Measurements from ENCODE around the gene ELP5.

Gene ELP5, protein sequence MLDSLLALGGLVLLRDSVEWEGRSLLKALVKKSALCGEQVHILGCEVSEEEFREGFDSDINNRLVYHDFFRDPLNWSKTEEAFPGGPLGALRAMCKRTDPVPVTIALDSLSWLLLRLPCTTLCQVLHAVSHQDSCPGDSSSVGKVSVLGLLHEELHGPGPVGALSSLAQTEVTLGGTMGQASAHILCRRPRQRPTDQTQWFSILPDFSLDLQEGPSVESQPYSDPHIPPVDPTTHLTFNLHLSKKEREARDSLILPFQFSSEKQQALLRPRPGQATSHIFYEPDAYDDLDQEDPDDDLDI

DNA sequence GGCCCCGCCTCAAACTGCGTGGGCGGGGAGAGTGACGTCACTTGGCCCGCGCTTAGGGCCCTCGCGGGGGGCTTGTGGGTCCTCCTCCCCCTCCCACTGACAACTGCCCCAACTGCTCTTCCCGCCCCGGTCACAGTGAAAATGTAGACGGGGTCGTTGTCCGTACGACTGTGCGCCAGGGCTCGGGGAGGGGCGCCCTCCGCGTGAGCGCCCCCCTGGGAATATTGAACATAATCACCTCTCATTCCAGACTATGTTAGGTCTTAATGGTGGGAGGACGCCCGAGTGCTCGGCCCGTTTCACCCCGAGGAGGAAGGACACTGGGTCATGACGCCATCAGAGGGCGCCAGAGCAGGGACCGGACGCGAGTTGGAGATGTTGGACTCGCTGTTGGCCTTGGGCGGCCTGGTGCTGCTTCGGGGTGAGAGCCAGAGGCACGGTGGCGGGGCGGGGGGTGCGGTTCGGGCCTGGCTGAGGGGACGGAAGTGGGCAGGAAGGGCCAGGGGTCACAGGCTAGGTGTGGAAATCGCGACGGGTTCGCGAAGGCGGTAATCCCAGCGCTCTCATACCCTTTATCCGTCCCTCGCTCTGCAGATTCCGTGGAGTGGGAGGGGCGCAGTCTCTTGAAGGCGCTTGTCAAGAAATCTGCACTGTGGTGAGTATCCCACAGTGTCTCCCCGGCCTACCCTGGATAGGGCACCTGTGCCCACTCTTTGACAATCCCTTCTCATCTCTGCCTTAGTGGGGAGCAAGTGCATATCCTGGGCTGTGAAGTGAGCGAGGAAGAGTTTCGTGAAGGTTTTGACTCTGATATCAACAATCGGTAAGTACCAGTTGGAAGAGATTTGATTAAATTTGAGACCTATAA lies at the start of gene ELP5:
TSS of gene ELP5 (plus strand) at position 40 of the 868 bp plus-strand sequence. CDS start at position 376, 336 bp downstream.
- no peaks in the 10 kb centered on the region for H3K27me3 Mint-ChIP-seq
- peak within 1 kb of the TSS; percentile 91 for H3K4me3 Mint-ChIP-seq
- H3K4me1 Mint-ChIP-seq = peaks cover 47% of the 10 kb centered on the region
- H3K27ac Mint-ChIP-seq = peak within 1 kb of the TSS; percentile 98
- peak; percentile 85 for ATAC-seq
- no peaks in the 10 kb centered on the region for H3K9me3 Mint-ChIP-seq
- H3K36me3 Mint-ChIP-seq = peaks cover 43% of the 10 kb centered on the region

DNA sequence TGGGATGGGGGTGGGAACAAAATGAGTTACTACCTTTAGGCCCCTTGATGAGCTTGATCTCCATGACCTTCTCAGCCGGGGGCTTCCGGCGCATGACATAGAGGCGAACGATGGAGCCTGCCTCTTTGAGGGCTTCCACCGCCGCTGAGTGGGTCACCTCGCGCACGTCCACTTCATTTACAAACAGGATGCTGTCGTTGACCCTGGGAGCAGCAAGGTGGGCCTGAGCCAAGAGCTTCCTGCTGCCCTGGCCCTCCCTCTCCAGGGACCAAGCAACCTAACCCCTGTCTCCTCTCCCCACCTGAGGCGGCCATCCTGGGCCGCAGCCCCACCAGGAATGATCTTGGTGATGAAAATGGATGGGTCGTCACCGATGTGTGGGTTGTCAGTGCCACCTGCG lies 48.6 kb upstream of the ELP5 start:
- ATAC-seq = no peak
- Mint-ChIP-seq H3K4me1 (peaks cover 39% of the 10 kb centered on the region), H3K4me3 (peak overlapping the region; percentile 54), H3K27me3 (no peaks in the 10 kb centered on the region), H3K27ac (peak overlapping the region; percentile 79), H3K36me3 (no peaks in the 10 kb centered on the region), H3K9me3 (no peaks in the 10 kb centered on the region)

DNA sequence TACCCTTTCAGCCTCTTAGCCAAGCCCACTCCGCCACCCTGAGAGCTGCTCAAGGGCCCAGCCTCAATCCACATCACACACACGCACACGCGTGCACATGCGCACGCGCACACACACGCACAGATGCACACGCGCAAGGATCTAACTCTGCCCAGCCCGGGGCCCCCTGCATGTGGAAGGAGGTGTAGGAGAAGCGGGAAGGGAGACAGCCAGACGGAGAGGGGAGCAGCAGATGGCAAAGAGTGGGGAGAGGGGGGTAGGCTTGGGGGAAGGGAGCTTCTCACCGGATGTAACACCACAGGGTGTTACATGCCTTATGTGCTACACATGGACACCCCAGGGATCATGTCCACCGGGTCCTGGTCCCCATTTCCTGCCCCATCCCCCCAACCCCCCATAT lies 47.7 kb upstream of the ELP5 start:
- Mint-ChIP-seq H3K27me3 (no peaks in the 10 kb centered on the region), H3K27ac (peak overlapping the region; percentile 79), H3K36me3 (no peaks in the 10 kb centered on the region), H3K4me1 (peaks cover 39% of the 10 kb centered on the region), H3K4me3 (peak overlapping the region; percentile 78), H3K9me3 (no peaks in the 10 kb centered on the region)
- ATAC-seq = no peak

DNA sequence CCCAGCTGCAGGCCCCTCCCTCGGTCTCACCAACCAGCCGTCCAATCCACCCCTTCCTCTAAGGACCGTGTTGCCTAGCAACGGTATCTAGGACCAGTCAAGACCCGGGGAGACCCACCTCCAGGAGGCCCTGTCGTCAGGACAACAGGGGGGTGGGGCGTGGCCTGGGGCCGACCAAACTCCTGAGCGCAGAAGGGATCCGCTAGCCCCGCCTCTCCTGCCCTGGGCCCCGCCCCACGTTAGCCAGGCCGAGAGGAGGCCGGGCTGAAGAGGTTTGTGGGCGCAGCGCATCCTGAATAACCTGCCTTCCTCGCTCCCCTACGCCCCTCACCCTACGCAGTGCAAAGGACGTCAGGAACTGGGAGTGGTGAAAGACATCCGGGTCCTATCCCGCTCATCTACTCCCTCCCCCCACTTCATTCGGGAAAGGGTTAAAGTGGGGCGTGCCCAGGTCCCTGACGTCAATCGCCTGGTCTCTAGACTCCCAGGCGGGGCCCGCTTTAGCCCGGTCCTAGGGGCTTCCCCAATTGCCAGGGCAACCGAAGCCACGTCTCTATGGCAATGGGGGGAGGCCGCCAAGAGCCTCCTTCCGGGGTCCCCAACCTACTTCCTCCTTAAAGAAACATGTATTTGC lies 47.1 kb upstream of the ELP5 start:
- no peaks in the 10 kb centered on the region for H3K27me3 Mint-ChIP-seq
- H3K27ac Mint-ChIP-seq = peak overlapping the region; percentile 79
- H3K36me3 Mint-ChIP-seq = no peaks in the 10 kb centered on the region
- peak overlapping the region; percentile 78 for H3K4me3 Mint-ChIP-seq
- no peaks in the 10 kb centered on the region for H3K9me3 Mint-ChIP-seq
- H3K4me1 Mint-ChIP-seq = peaks cover 39% of the 10 kb centered on the region
- peak; percentile 95 for ATAC-seq

DNA sequence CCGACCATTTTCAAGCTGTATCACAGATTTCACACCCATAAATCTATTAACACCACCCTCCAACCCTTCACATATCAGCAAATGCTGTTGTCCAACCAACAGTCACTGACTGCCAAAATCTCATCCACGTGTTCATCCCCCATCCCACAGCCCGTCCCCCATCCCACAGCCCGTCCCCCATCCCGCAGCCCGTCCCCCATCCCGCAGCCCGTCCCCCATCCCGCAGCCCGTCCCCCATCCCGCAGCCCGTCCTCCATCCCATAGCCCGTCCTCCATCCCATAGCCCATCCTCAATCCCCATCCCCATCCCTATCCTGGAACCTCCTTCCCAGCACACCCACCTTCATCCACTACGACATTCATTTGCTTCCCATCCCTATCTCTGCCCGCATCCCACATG lies 46.5 kb upstream of the ELP5 start:
- Mint-ChIP-seq H3K36me3 (no peaks in the 10 kb centered on the region), H3K4me3 (peak overlapping the region; percentile 78), H3K9me3 (no peaks in the 10 kb centered on the region), H3K4me1 (peaks cover 39% of the 10 kb centered on the region), H3K27me3 (no peaks in the 10 kb centered on the region), H3K27ac (peak overlapping the region; percentile 79)
- no peak for ATAC-seq

DNA sequence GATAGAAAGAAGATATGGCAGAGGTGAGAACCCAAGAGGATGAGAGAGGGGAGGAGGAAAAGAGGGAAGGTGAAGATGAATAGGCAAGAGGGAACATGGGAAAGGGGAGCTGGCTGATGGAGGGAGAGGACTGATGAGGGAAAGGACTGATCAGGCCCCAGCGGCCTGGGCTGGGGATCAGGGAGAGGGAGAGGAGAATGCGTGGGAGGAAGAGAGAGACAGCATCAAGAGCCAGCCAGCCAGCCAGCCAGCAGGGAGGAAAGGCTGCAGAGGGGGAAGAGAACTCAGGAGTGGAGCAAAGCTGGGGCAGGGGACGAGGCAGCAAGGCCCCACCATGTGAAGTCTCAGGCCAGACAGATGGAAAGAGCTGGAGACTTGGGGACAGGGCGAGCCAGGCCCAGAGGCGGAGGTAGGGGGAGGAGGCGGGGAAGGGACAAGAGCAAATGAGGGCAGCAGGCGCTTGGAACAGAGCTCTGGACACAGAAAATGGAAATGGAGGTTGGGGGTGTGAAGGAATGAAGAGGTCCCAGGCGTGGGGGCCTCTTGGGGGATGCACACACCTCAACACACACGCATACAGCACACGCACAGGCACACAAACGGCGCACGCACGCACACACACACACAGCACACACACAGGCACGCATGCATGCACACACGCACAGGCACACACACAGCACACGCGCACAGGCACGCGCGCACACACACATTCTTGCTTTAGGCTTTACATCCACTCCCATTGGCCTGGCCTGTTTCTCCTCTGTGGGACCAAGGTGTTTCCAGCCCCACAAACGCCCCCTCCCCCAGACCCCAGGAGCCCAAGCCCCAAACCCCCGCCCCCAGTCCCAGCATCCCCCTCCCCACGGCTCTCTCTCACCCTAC lies 44.7 kb upstream of the ELP5 start:
- peaks cover 7% of the 10 kb centered on the region for H3K27me3 Mint-ChIP-seq
- H3K9me3 Mint-ChIP-seq = no peaks in the 10 kb centered on the region
- peaks cover 39% of the 10 kb centered on the region for H3K4me1 Mint-ChIP-seq
- H3K27ac Mint-ChIP-seq = peak overlapping the region; percentile 79
- no peak overlapping the region for H3K4me3 Mint-ChIP-seq
- ATAC-seq = no peak
- H3K36me3 Mint-ChIP-seq = no peaks in the 10 kb centered on the region

DNA sequence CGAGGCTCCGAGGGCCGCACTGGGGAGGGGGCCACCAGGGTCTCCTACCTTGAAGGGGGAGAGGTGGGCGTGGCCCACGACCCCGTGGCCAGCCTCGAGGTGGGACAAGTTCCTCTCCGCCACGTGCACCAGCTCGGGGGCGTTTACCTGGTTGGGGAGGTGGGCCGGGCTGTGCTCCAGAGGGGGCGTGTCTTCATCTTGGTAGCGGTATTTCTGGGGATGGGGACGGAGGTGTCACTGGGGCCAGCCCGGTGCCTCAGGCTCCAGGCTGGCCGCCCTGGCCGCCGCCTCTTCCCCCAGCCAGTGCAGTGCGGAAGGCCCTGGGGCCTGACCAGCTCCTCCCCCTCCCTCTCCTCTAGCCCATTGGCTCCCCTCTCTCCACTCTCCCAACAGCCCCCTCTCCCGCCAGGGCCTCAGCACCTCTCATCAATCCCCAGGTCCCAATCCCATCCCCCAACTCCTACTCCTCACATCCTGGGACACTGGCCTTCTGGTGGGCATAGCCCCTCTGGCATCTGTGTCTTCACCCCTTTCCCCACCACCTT lies 43.9 kb upstream of the ELP5 start:
- Mint-ChIP-seq H3K4me1 (peaks cover 39% of the 10 kb centered on the region), H3K9me3 (no peaks in the 10 kb centered on the region), H3K36me3 (no peaks in the 10 kb centered on the region), H3K27ac (no peak overlapping the region), H3K4me3 (no peak overlapping the region), H3K27me3 (peaks cover 9% of the 10 kb centered on the region)
- no peak for ATAC-seq

DNA sequence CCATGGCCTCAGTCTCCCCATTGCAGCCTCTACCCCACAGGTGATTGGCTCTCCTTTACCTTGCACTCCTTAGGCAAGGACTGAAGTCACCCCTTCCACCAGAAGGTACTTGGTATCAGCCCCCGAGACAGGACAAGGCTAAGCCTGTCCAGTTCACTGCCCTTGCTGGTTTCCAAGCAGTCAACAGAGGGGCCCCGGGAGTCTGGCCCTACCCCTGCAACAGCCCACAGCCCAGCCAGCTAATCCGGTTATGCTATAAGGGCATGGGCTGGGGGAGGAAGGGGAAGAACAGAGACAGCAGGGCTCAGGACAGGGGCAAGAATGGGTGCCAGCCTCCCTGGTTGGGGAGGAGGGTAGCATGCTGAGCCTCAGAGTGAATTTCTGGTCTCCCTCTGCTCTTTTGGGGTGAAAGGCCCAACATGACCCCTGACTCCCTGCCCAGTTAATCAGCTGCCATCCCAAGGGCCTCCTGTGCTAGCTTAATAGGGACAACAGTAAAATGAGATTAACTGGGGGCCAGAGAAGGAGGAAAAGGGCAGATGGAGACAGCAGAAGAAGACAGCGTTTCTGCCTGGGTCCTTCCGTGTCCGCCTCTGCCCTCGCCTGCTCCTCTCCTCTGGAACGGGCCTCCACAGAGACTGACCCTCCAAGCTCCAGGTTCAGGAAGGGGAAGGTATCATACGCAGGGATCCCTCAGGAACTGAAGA lies 43.1 kb upstream of the ELP5 start:
- peaks cover 42% of the 10 kb centered on the region for H3K4me1 Mint-ChIP-seq
- H3K27me3 Mint-ChIP-seq = peaks cover 9% of the 10 kb centered on the region
- ATAC-seq = no peak
- H3K27ac Mint-ChIP-seq = no peak overlapping the region
- no peaks in the 10 kb centered on the region for H3K36me3 Mint-ChIP-seq
- no peaks in the 10 kb centered on the region for H3K9me3 Mint-ChIP-seq
- no peak overlapping the region for H3K4me3 Mint-ChIP-seq

DNA sequence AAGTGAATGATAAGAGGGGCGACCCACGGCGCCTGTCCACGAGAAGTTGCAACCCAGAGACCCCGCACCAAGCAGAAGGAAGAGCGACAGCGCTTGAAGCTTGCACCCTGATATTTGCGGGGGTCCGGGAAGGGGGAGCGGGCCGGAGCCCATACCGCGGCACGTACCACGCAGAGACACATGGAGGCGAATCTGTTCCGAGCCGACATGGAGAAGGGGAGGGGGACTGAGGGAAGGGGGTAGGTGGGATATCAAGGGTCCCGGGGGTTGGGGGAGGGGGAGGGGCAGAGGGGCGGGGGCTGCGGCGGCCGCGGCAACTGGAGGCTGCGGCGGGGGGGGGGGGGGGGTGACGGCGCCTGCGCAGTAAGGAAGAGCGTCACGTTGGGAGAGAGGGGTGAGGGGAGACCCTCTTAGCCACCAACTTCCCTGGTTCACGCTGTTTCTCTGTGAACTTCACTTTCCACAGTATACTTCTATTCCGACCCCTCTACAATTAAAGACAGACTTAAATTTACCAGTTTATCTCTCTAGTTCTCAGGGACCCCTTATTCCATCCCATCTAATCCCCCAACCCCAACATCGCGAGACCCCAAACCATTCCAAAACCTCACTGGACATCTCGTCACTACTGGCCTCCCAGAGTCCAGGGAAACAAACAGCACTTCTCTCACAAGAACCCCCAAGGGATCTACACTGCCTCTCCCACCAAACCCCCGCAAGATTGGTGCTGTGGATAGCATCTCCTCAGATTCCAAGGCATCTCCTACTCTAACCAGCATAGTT lies 40.3 kb upstream of the ELP5 start:
- H3K27me3 Mint-ChIP-seq = peaks cover 9% of the 10 kb centered on the region
- no peaks in the 10 kb centered on the region for H3K36me3 Mint-ChIP-seq
- H3K27ac Mint-ChIP-seq = no peak overlapping the region
- no peaks in the 10 kb centered on the region for H3K9me3 Mint-ChIP-seq
- no peak overlapping the region for H3K4me3 Mint-ChIP-seq
- H3K4me1 Mint-ChIP-seq = peaks cover 38% of the 10 kb centered on the region
- no peak for ATAC-seq

DNA sequence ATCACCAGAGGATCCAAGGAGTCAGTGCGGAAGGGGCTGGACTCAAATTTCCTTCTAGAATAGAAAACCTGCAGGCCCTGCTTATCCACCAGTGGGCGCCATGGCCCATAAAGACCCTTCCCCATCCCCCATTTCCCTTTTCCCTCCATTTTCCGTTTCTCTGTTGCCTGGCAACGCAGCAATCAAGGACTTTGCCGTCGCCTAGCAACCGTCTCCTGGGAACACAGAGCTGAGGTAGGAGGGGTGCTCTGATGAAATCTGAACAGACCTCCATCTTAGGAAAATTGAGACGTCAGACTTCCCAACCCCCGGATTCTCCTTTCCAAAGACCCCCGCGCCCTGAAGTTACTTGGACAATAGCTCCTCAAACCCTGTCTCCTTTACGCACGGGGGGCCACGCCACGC lies 38.1 kb upstream of the ELP5 start:
- no peaks in the 10 kb centered on the region for H3K36me3 Mint-ChIP-seq
- H3K4me3 Mint-ChIP-seq = peak overlapping the region; percentile 91
- H3K27ac Mint-ChIP-seq = peak overlapping the region; percentile 71
- H3K9me3 Mint-ChIP-seq = no peaks in the 10 kb centered on the region
- H3K27me3 Mint-ChIP-seq = peaks cover 9% of the 10 kb centered on the region
- H3K4me1 Mint-ChIP-seq = peaks cover 50% of the 10 kb centered on the region
- peak; percentile 14 for ATAC-seq

DNA sequence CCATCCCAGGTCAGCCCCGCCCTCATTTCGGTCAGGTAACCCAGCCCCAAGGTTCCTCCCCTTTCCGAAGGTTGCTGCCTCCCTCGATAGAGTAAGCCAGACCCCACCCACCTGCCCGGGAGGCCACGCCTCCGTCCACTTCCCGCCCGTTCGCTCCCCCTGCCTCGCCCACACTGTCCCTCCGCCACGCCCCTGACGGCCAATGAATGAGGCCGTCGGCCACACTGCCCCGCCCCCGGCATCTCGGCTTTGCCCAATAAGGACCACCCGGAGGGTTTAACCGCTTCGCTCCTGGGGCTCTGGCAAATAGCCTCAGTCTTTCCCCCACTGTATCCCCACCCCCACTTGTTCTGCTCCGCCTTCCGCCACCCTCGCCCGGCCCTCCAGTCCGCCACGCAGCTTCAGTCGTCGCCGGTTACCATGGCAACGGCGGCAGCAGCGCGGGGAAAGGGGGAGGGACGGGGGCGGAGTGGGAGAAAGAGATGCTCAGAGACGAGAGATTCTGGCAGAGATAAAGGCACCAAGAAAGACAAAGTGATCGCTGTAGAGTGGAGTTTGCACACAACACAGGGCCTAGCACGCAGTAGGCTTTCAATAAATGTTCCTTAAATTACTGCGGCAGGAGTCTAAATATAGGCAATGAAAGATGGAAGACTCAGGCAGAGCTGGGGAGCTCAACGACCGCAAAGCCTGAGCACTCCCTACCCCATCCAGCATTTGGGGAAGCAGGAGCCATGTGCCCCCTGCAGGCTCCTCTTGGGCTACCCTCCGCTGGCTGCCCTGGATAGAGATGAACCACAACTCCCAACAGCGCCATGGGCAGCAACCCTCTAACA lies 37.5 kb upstream of the ELP5 start:
- ATAC-seq = peak; percentile 93
- H3K9me3 Mint-ChIP-seq = no peaks in the 10 kb centered on the region
- peaks cover 56% of the 10 kb centered on the region for H3K4me1 Mint-ChIP-seq
- no peaks in the 10 kb centered on the region for H3K36me3 Mint-ChIP-seq
- peaks cover 9% of the 10 kb centered on the region for H3K27me3 Mint-ChIP-seq
- H3K27ac Mint-ChIP-seq = peak overlapping the region; percentile 71
- peak overlapping the region; percentile 91 for H3K4me3 Mint-ChIP-seq

DNA sequence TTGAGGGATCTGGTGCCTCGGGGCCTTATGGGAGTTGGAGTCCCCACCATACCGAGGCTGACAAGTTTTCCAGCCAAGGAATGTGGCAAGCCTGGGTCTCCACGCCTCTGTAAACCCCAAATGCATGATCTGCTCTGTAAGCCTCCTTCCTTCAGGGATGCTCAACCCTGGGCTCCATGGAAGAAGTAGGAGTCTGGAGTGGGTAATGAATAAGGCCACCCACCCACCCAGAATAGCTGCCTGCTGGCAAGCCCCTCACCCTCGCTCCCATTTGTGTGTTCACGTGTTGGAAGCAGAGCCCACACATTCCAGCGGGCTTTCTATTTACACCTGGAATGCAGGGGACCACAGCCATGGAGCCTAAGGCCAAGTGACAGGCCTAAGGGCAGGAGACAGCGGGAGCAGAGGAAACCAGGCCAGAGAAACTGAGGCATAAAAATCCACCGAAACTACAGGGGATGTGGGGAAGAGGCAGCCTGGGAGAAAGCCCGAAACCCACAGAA lies 36.8 kb upstream of the ELP5 start:
- no peaks in the 10 kb centered on the region for H3K36me3 Mint-ChIP-seq
- peaks cover 9% of the 10 kb centered on the region for H3K27me3 Mint-ChIP-seq
- peak overlapping the region; percentile 71 for H3K27ac Mint-ChIP-seq
- no peak for ATAC-seq
- H3K4me1 Mint-ChIP-seq = peaks cover 59% of the 10 kb centered on the region
- H3K9me3 Mint-ChIP-seq = no peaks in the 10 kb centered on the region
- H3K4me3 Mint-ChIP-seq = peak overlapping the region; percentile 91
